ENCODE measurements around the gene LTF.
A peak's percentile ranks its signal among the peaks of the same experiment; 100 is the strongest.
"Not testable (repeated sequence)": the region's sequence is repeated elsewhere in the genome, so short reads cannot be mapped to it uniquely, and the experiment has no call there.

Gene LTF

DNA sequence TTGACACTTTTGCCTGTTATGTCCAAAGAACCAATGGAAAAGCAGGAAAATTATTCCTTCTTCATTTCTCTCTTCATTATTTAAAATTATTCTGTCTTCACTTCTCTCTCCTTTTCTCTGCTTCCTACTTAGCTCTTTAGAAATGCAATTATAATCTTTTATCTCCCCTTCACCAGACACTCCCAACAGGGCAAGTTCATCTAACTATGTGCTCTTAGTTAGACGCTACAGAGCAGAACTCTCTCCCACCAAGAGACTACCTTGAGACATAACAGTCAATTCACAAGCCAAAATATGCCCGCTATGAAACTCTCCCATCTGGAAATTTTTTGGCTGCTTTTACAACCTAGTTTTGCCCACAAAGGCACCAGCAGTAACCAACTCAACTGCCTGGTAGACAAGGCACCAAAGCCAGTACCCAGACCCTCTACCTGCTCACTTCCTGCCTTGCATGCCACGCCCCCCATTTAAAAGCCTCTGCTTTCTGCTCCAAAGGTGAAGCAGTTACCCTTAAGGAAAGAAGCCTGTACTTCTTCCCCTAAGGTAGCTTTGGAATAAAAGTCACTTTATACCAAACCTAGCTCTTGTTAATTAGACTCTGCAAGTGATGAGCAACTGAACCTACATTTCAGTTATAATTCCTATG lies 29.5 kb downstream of the LTF start:
- peak; percentile 59 for DNase-seq

GRCh38 chr3:46433841-46434240 lies 30.9 kb downstream of the LTF start:
- peak; percentile 41 for DNase-seq

GRCh38 chr3:46433118-46433517 lies 31.6 kb downstream of the LTF start:
- peak; percentile 94 for DNase-seq

DNA sequence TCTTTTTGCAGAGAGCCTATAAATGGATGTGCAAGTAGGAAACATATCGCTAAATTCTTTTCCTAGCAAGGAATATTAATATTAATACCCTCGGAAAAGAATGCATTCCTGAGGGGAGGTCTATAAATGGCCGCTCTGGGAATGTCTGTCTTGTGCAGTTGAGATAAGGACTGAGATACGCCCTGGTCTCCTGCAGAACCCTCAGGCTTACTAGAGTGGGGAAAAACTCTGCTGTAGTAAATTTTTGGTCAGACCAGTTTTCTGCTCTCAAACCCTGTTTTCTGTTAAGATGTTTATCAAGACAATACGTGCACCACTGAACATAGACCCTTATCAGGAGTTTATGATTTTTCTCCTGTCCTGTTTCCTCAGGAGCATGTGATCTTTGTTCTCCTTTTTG lies 32.8 kb downstream of the LTF start:
- DNase-seq, result peak; percentile 33

DNA sequence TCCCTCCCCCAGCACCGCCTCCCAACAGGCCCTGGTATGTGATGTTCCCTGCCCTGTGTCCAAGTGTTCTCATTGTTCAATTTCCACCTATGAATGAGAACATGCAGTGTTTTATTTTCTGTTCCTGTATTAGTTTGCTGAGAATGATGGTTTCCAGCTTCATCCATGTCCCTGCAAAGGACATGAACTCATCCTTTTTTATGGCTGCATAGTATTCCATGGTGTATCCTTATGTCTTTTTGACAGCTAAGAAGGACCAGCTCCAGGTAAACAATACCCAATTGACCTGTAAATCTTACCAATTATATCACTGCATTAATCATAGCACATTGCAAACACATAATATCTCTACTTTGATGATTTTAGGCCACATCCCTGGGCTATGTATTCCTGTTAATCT lies 33.8 kb downstream of the LTF start:
- not testable (repeated sequence) for DNase-seq

DNA sequence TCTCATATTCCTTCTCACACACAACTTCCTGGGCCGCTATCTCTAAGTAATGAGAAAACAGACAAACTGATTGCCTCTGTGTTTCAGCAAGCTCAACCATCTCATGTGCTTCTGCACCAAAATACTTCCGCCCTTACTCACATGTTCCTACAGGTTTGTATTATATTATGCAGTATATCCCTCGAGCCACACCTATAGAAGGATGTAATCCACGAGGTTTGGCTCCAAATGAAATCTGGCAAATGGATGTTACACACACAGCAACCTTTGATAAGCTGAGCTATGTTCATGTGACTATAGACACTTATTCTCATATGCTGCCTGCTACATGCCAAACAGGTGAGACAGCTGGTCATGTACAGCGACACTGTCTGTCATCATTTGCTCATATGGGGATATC lies 35.0 kb downstream of the LTF start:
- no peak for DNase-seq

DNA sequence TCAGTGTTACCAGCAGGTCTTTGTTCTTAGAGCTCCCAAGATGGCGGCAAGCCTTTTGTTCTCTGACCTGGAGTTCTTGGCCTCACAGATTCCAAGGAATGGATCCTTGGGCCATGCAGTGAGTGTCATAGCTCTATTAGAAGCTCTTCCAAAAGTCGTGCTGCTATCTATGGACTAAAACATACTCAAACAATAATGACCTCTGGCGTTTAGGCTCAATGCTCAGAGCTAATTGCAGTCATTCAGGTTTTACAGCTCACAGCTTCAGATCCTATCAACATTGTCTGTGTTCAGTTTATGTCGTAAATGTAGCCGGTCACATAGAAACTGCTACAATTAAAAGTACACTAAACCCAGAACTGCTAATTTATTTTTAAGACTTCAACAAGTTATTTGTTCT lies 35.5 kb downstream of the LTF start:
- DNase-seq, result no peak

DNA sequence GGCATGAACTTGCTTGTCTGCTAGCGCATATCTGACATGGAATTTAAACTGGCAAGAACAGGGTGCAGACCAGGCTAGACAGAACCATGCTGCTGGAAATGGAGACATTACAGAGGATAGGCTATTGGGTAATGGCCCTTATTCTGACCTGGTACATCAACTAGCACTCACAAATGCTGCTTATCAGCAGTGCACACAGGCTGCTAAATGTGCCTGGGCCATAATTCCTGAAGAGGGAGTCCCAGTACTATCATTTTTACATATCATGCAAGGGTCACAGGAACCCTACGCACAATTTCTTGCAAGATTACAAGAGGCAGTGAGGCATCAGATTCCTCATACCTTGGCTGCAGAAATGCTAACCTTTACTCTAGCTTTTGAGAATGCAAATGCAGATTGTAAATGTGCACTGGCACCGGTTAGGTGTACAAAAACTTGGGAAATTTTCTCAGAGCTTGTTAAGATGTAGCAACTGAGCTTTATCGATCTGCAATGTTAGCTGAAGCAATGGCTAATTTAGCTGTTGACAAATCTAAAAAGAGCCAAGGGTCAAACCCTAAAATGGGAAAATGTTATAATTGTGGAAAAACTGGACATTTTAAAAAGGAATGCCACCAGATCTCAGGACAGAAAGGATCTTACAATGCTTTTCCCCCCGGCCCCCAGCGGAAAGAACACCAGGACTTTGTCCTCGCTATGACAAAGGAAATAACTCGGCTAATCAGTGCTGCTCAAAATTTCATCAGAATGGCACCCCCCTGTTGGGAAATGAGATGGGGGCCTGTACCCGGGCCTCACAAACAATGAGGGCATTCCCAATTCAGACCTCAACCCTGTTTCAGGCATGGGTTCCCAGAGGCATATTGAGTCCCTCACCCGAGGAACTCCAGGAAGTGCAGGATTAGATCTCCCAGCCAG lies 36.5 kb downstream of the LTF start:
- DNase-seq, result peak; percentile 91

DNA sequence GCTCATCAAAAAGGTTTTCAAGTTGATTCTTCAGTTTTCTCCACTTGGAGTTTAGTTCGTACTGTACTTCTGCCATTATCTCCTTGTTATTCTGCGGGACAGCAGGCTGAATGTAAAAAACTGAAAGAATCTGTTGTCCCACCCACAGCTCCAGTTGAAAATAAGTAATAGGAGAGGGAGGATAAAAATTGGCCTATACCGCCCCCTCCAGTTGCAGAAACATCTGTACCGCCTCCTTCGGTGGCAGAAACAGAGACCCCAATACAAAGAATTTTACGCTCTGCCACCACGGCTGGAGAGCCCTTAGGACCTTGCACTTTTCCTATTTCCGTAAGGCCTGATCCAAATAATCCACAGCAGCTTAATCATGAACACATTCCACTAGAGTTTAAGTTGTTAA lies 37.3 kb downstream of the LTF start:
- not testable (repeated sequence) for DNase-seq

DNA sequence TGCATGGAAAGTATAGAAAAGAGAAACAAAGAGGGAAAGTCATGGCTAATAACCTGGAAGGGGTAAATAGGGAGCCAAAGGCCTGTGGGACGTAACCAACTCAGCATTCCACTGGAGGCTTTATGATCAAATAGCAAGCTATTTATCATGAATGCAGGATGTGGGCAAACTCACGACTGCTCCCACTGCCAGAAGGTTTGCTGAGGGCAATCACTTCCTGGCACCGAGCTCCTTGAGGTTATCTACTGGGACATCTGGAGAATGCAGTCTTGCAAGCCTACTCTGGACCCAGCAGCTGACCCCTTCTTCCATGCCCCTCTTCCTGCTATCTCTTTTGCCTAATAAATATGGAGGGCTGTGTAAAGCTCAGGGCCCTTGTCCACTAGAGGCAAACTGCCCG lies 38.2 kb downstream of the LTF start:
- DNase-seq, result peak; percentile 68

GRCh38 chr3:46423588-46423987 lies 41.1 kb downstream of the LTF start:
- no peak for DNase-seq

GRCh38 chr3:46422617-46423016 lies 42.1 kb downstream of the LTF start:
- DNase-seq, result peak; percentile 61

DNA sequence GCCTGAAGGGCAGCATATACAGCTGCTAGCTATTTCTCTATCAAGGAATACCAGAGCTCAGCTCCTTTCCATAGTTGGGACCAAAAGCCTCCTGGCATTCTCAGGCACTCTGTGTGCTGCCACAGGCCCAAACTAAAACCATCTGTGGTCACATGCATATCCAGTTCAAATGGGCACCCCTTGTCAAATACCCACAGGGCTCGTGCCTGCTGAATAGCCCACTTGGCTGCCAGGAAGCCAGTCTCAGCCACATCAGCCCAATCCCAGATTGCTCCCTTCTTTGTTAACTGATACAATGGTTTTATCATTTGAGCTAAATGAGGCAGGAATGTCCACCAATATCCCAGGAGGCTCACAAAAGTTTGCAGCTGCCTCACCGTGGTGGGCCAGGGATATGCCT lies 43.8 kb downstream of the LTF start:
- no peak for DNase-seq

DNA sequence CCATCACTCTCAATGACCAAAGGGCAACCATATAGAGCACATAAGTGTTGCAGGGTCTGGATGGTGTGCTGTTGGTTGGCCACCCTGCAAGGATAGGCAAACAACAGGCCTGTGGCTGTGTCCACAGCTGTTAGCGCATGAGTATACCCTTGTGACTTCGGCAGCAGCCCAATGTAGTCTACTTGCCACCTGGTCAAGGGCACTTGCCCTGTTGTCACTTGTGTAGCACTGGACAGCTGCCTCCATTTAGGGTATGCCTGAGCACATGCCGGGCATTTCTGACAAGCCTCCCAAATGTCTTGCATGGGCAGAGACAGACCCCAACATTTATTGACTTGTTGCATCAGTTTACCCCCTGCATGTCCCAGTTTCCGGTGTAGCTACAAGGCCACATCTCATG lies 44.9 kb downstream of the LTF start:
- no peak for DNase-seq

DNA sequence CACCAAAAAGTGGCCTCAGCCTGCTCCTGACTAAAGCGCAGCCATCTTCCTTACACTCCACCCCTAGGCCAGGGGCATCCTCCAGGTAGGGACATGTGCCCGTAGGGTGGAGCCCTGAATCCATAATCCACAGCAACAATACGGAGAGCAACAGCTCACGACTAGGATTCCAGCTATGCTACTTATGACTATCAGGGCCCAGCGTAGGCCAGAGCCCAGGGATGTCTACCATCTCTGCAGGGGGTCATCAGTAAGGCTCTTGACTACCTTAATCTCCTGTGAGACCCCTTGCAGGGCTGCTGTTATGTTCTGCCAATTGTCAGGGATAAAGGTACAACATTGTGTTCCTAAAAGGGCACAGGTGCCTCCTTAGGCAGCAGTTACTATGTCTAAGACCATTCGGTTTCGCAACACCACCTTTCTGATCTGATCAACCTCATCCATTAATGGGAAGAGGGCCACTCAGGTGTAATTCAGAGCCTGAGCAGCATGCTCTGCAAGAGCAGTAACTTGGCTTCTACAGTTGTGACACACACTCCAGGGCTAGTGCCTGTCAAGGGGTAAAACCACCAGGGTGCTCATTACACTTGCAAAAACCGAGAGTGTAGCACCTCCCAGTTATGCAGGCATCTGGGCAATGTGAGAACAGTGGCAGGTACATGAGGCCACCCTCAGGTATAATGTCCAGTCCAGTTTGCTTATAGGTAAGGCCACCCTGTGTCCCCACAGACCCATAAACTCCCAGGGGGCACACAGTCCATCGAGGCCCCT lies 46.7 kb downstream of the LTF start:
- DNase-seq, result no peak

DNA sequence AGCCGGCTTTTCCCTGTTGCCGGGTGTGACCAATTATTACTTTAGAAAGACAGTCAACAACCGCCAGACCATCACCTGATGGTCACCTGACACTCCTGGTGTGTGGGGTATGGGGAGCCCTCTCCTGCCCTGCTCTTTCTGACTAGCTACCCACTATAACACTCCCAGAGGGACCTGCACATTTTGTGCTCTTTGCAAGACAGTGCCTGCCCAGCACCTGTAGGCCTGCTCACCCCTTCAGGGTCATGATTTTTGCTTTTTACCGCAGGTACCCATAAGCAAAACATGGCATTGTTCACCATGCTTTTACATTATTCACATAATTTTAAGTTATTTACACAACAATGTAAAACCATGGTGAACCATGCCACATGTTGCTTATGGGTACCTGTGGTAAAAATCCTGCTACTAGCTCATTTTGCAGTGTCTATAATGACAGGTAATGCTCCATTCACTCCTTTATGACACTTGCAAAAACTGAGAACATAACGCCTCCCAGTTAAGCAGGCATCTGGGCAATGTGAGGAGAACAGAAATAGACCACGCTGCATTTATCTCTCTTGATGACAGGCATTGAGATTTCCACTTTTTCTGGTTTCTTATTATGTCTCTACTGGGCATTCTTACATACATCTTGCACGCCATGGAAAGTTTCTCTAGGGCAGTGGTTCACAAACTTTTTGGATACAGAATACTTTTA lies 47.7 kb downstream of the LTF start:
- no peak for DNase-seq

GRCh38 chr3:46416125-46416810 lies 48.4 kb downstream of the LTF start:
- DNase-seq, result peak; percentile 64

GRCh38 chr3:46414739-46415138 lies 50.0 kb downstream of the LTF start:
- no peak for DNase-seq

DNA sequence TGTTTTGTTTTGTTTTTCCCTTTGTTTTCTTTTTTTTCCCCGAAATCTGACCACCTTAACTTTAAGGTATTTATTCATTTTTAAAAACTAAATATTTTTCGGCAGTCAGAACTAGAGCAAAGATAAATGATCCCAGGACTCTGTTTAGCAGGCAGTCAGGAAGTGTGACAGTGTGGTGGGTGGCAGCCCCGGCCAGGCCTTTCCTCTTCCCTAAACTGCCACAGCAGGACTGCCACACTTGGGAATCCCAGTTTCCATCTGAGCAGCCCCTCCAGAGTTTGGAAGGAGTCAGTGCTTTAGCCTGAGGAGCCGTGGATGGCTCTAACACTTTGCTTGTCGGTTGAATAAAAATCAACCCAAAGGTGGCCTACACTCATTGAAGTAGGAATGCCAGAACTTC lies 50.8 kb downstream of the LTF start:
- DNase-seq, result no peak

- no peak for DNase-seq
Observed at GRCh38 chr3:46412786-46413298, 51.9 kb downstream of the LTF start.

- no peak for DNase-seq
Observed at GRCh38 chr3:46411271-46411670, 53.4 kb downstream of the LTF start.

- DNase-seq, result no peak
Observed at GRCh38 chr3:46410669-46411068, 54.0 kb downstream of the LTF start.

Data from hematopoietic multipotent progenitor cell treated with erythropoietin and hydrocortisone succinate and interleukin-3 and kit ligand, for 6 days (in vitro differentiated cells).